A549 (cell line): ENCODE data around the gene KDM4E. TPM values are rescaled to one million over a fixed set of nuclear protein-coding genes. Genes with fewer than 3 reads are reported as not detected.

Experiments used
- ATAC-seq, 2 experiments: fragments of 200-7000 bp in 1 of 2; fragments of >200 bp in 1 of 2; cut with Nextera tagmentation in 1 of 2; cut with Tn5 transposase in 1 of 2; 3 replicates each; pipeline versions ENCODE4 v1.8.0 to v1.9.1; 2018 to 2020; ENCODE audit warnings: mild to moderate bottlenecking in 1 of 2, moderate library complexity in 1 of 2
- CTCF ChIA-PET: fragments of 300-600 bp; sonication (Branson Sonifier 250); formaldehyde crosslinking; extraction: SDS; loops from one replicate; lab custom pipeline; 2021; ENCODE audit warnings: antibody characterized with exemption, inconsistent platforms; lab: Yijun Ruan, JAX
- POLR2A ChIA-PET: fragments of 350-600 bp; formaldehyde crosslinking; extraction: SDS; loops from one replicate; lab custom pipeline; 2021; ENCODE audit warnings: antibody characterized with exemption, inconsistent platforms; lab: Yijun Ruan, JAX
- DNase-seq, 2 experiments: peaks; one replicate each; pipeline versions ENCODE4 v3.0.0 to v3.0.0-alpha.2; 2011 to 2016; ENCODE audit warnings: low read depth in 1 of 2, low spot score in 1 of 2
- FAIRE-seq: peaks from 2 replicates; lab custom pipeline; 2011; peaks lifted over from hg19 to GRCh38; lab: Jason Lieb, UNC
- H3K27ac ChIP-seq, 2 experiments: fragments of >200 bp; sonication (Bioruptor Twin); formaldehyde crosslinking; 3 replicates each; pipeline ENCODE4 v1.5.1; 2016 to 2017
- H3K4me1 ChIP-seq: fragments of >200 bp; sonication (Bioruptor Twin); formaldehyde crosslinking; 3 replicates; pipeline ENCODE4 v1.6.1; 2016
- H3K4me2 ChIP-seq: fragments of >200 bp; sonication (Bioruptor Twin); formaldehyde crosslinking; 3 replicates; pipeline ENCODE4 v1.6.1; 2016
- H3K4me3 ChIP-seq: fragments of >200 bp; sonication (Bioruptor Twin); formaldehyde crosslinking; 3 replicates; pipeline ENCODE4 v1.5.1; 2016
- H3K9me3 ChIP-seq: fragments of >200 bp; sonication (Bioruptor Twin); formaldehyde crosslinking; 3 replicates; pipeline ENCODE4 v1.6.1; 2016
- CBX8 ChIP-seq: fragments of 200-600 bp; sonication (generic); IDR thresholded peaks from 2 replicates; pipeline ENCODE4 v1.6.1; 2016
- EHF ChIP-seq: fragments of 250-450 bp; sonication (Bioruptor Pico); IDR thresholded peaks from 2 replicates; pipeline ENCODE4 v1.5.0; 2020; ENCODE audit warnings: mild to moderate bottlenecking
- FOSB ChIP-seq: fragments of 250-450 bp; sonication (Bioruptor Pico); IDR thresholded peaks from 2 replicates; pipeline ENCODE4 v1.5.0; 2020; ENCODE audit warnings: mild to moderate bottlenecking, moderate library complexity
- FOSL2 ChIP-seq, 2 experiments: fragments of 450-650 bp in 1 of 2; fragments of >200 bp in 1 of 2; sonication (Bioruptor Twin) in 1 of 2; formaldehyde crosslinking; IDR thresholded peaks; 2 replicates each; pipeline versions ENCODE4 v1.5.0 to v1.6.1; 2016 to 2020; ENCODE audit warnings: mild to moderate bottlenecking in 1 of 2, moderate library complexity in 1 of 2
- HOXA7 ChIP-seq: fragments of 250-450 bp; sonication (Bioruptor Pico); IDR thresholded peaks from 2 replicates; pipeline ENCODE4 v1.5.0; 2020; ENCODE audit warnings: mild to moderate bottlenecking, moderate library complexity
- HOXB13 ChIP-seq: fragments of 250-450 bp; sonication (Bioruptor Pico); IDR thresholded peaks from 2 replicates; pipeline ENCODE4 v1.5.0; 2020; ENCODE audit warnings: low read depth, mild to moderate bottlenecking, moderate library complexity
- KDM1A ChIP-seq: fragments of 200-600 bp; sonication (generic); IDR thresholded peaks from 2 replicates; pipeline ENCODE4 v1.6.1; 2016; ENCODE audit warnings: low read depth, mild to moderate bottlenecking
- MAFK ChIP-seq: fragments of 450-650 bp; IDR thresholded peaks from 2 replicates; pipeline ENCODE4 v1.6.1; 2014; ENCODE audit not compliant: partially characterized antibody
- MYC ChIP-seq: IDR thresholded peaks from 2 replicates; pipeline ENCODE4 v1.6.1; 2012; ENCODE audit warnings: mild to moderate bottlenecking, inconsistent platforms, low read length, improper control_type of control experiment, borderline replicate concordance
- NFE2L2 ChIP-seq: fragments of 150-350 bp; conservative IDR thresholded peaks from 2 replicates; pipeline ENCODE4 v1.6.1; 2014; ENCODE audit warnings: low read length
- NPAS2 ChIP-seq: fragments of 250-450 bp; sonication (Bioruptor Pico); IDR thresholded peaks from 2 replicates; pipeline ENCODE4 v1.8.0; 2022; ENCODE audit warnings: mild to moderate bottlenecking, moderate library complexity, borderline replicate concordance
- RFX5 ChIP-seq: fragments of 450-650 bp; IDR thresholded peaks from 2 replicates; pipeline ENCODE4 v1.7.1; 2014; ENCODE audit warnings: antibody characterized with exemption, mild to moderate bottlenecking, moderate library complexity
- RNF2 ChIP-seq: fragments of 200-600 bp; sonication (generic); IDR thresholded peaks from 2 replicates; pipeline ENCODE4 v1.6.1; 2016; ENCODE audit warnings: low read depth, mild to moderate bottlenecking, antibody characterized with exemption, moderate library complexity, borderline replicate concordance
- SREBF2 ChIP-seq: fragments of 450-650 bp; IDR thresholded peaks from 2 replicates; pipeline ENCODE4 v1.6.1; 2014; ENCODE audit warnings: mild to moderate bottlenecking, moderate library complexity
- TFCP2L1 ChIP-seq: fragments of 250-450 bp; sonication (Bioruptor Pico); IDR thresholded peaks from 2 replicates; pipeline ENCODE4 v1.5.0; 2021; ENCODE audit warnings: mild to moderate bottlenecking
- TP53 ChIP-seq: fragments of 250-450 bp; sonication (Bioruptor Pico); IDR thresholded peaks from 2 replicates; pipeline ENCODE4 v1.5.0; 2021; ENCODE audit warnings: mild to moderate bottlenecking, moderate library complexity
- ZNF302 ChIP-seq: fragments of 250-450 bp; sonication (Bioruptor Pico); IDR thresholded peaks from 2 replicates; pipeline ENCODE4 v1.9.0; 2021; ENCODE audit warnings: inconsistent platforms, mild to moderate bottlenecking, moderate library complexity
- WGBS: methylation state at CpG from one replicate; pipeline ENCODE4 v1.1.6; 2017; ENCODE audit errors: missing lambda C conversion rate; 5-methylcytosine and 5-hydroxymethylcytosine counted together
- polyA plus RNA-seq, 4 experiments: library from polyadenylated mRNA; depleted of rRNA in 3 of 4; stranded (reverse); fragments of >200 nt; fragmentation: RNase III in 1 of 4; extraction: RNeasy Plus Mini Kit Qiagen cat#74134 plus additional on column Dnase treatment in 1 of 4; gene quantifications; 2 replicates in 3 of 4; 3 replicates in 1 of 4; pipeline ENCODE4 v1.2.3, GENCODE V29; 2011 to 2017
- TF ChIP-seq, protein P1 (sequence below): IDR thresholded peaks from 2 replicates; pipeline ENCODE4 v1.6.1; 2012
- TF ChIP-seq, protein P2 (sequence below): fragments of 450-650 bp; IDR thresholded peaks from 2 replicates; pipeline ENCODE4 v1.6.1; 2014; ENCODE audit warnings: antibody characterized with exemption
- TF ChIP-seq, protein P3 (sequence below): fragments of 250-450 bp; sonication (Bioruptor Pico); IDR thresholded peaks from 2 replicates; pipeline ENCODE4 v1.5.0; 2021; ENCODE audit warnings: mild to moderate bottlenecking, moderate library complexity, borderline replicate concordance

KDM4E gene
- polyA plus RNA-seq, 2 of the 4 experiments (the other 2 are of a cell fraction) = not detected

DNA sequence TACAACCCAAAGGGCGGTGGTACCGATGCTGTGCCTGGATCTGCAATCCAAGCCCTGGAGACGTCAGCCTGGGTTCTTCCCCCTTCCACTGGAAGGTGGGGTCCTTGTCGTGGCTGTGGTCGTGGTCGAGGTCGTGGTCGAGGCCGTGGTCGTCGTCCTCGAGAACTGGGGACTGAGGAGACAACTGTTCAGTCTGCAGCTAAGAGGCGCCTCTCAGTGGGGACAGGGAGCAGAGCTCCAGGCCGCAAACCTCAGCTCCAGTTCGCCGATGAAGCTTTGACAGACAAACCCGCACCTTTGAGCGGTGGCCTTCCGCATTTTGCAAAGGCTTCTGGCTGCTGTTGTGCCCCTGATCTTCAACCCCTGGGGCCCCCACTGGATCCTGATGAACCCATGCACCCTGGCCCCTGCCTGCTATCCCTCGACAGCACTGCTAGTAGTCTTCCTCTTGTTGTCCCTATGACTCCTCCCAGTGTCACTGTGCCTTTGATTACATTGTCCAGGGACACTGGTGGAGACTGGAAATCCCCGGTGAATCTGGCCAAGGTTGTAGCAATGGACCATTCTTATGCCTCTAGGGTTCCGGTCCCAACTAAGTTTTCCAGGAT lies 25.6 kb downstream of the KDM4E start:
- POLR2A ChIA-PET = interaction anchor here (1.0 kb wide), 1 partner anchor 16 kb away, joined by 3 read pairs; the partner anchor contains the start of gene SRSF8
- TF ChIP-seq MAFK = no peak
- TF ChIP-seq RNF2 = no peak
- no peak for TF ChIP-seq FOSL2 (IDR thresholded peaks at IDR 0.05)
- no peak for TF ChIP-seq FOSL2 (CRISPR knock-in tag; IDR thresholded peaks at IDR 0.05)
- TF ChIP-seq TP53 (CRISPR knock-in tag) = no peak
- TF ChIP-seq FOSB (CRISPR knock-in tag) = no peak
- no peak for TF ChIP-seq EHF (CRISPR knock-in tag)
- no peak for TF ChIP-seq SREBF2
- no peak for TF ChIP-seq KDM1A
- no peak for TF ChIP-seq CBX8
- no peak for TF ChIP-seq RFX5
- TF ChIP-seq TFCP2L1 = no peak
- TF ChIP-seq MYC = no peak
- TF ChIP-seq, all 56 proteins: peak for 0
- H3K4me1 ChIP-seq = no peaks in the 10 kb centered on the region
- no peaks in the 10 kb centered on the region for H3K9me3 ChIP-seq
- ATAC-seq = no peak
- H3K4me3 ChIP-seq = no peak overlapping the region
- CTCF ChIA-PET = no interaction called here
- WGBS = 58% methylated on average over 16 of the region's 22 CpGs
- DNase-seq = no peak
- no peak overlapping the region for H3K4me2 ChIP-seq
- FAIRE-seq = no peak
- no peak overlapping the region for H3K27ac ChIP-seq

DNA sequence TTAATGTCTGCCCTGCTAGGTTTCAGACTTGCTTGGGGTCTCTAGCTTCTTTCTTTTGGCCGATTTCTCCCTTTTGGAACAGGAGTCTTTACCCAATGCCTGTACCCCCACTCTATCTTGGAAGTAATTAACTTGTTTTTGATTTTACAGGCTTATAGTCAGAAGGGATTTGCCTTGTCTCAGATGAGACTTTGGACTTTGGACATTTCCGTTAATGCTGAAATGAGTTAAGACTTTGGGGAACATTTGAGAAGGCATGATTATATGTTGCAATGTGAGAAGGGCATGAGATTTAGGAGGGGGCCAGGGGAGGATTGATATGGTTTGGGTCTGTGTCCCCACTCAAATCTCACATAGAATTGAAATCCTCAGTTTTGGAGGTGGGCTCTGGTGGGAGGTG lies 29.3 kb downstream of the KDM4E start:
- H3K4me1 ChIP-seq = no peaks in the 10 kb centered on the region
- H3K9me3 ChIP-seq = no peaks in the 10 kb centered on the region
- H3K4me3 ChIP-seq = no peak overlapping the region
- ATAC-seq (no peak), DNase-seq (no peak), FAIRE-seq (no peak)
- no peak for TF ChIP-seq HOXB13 (CRISPR knock-in tag)
- TF ChIP-seq, protein P1, sequence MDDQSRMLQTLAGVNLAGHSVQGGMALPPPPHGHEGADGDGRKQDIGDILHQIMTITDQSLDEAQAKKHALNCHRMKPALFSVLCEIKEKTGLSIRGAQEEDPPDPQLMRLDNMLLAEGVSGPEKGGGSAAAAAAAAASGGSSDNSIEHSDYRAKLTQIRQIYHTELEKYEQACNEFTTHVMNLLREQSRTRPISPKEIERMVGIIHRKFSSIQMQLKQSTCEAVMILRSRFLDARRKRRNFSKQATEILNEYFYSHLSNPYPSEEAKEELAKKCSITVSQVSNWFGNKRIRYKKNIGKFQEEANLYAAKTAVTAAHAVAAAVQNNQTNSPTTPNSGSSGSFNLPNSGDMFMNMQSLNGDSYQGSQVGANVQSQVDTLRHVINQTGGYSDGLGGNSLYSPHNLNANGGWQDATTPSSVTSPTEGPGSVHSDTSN = no peak
- TF ChIP-seq EHF (CRISPR knock-in tag) = no peak
- POLR2A ChIA-PET = no interaction called here
- no peak overlapping the region for H3K4me2 ChIP-seq
- no peak overlapping the region for H3K27ac ChIP-seq
- 31% methylated on average over 2 of the region's 2 CpGs for WGBS
- CTCF ChIA-PET = no interaction called here

DNA sequence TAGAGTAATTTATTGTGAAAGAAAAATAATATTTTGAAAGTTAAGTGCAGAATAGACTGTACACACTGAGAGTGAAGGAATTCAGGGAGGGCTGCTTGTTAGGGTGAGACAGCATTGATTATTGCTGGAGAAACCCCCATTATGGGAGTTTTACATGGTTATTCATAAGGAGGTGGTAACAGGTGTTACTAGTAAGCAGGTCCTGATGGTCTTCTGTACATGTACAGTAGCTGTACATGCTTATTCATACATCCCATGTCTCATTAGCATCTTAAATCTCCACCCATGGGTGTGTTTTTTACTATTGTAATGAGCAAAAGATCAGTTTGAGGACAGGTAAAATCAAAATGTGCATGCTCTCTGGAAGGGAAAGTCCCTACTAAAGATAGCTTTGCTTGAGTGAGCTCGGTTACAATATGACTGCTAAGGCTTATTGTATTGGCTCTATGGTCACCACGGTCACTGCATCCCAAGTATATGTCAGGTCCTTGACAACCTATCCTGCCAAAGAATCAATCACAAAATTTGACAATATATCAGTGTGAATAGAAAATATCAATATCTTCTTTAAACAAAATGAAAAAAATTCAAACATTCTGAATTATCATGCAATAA lies 30.3 kb downstream of the KDM4E start:
- Histone ChIP-seq H3K4me1 (no peaks in the 10 kb centered on the region), H3K27ac (no peak overlapping the region), H3K4me2 (no peak overlapping the region)
- TF ChIP-seq SREBF2 = no peak
- no peak for TF ChIP-seq KDM1A
- TF ChIP-seq, all 56 proteins: peak for 0
- H3K9me3 ChIP-seq = no peaks in the 10 kb centered on the region
- ChIA-PET POLR2A (no interaction called here), CTCF (interaction anchor here (1.2 kb wide), 1 partner anchor 8 kb away, joined by 3 read pairs; no protein-coding TSS in a partner anchor)
- WGBS = 0% methylated on average over 2 of the region's 2 CpGs
- H3K4me3 ChIP-seq = no peak overlapping the region
- DNase-seq (no peak), ATAC-seq (no peak), FAIRE-seq (no peak)

DNA sequence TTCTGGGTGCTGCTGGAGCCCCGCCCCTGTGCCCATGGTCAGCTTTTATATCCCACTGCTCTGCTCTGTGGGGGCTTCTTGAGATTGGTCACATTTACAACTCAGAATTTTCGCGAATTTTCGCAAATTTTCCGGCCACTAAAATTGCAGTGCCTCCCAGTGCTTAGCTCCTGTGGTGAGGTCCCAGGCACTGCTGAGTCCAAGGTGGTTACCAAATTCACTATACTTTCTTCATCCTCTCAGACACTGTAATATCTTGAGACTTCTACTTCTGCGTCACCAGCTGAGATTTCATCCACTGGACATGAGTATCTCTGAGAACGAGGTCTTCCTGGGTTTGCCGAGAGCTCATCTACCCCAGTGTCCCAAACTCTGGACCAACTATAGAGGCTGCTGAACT lies 32.9 kb downstream of the KDM4E start:
- TF ChIP-seq NFE2L2 = no peak
- no peak for TF ChIP-seq HOXA7 (CRISPR knock-in tag)
- no peak for TF ChIP-seq NPAS2
- TF ChIP-seq, protein P2, sequence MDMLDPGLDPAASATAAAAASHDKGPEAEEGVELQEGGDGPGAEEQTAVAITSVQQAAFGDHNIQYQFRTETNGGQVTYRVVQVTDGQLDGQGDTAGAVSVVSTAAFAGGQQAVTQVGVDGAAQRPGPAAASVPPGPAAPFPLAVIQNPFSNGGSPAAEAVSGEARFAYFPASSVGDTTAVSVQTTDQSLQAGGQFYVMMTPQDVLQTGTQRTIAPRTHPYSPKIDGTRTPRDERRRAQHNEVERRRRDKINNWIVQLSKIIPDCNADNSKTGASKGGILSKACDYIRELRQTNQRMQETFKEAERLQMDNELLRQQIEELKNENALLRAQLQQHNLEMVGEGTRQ = no peak
- TF ChIP-seq, protein P3, sequence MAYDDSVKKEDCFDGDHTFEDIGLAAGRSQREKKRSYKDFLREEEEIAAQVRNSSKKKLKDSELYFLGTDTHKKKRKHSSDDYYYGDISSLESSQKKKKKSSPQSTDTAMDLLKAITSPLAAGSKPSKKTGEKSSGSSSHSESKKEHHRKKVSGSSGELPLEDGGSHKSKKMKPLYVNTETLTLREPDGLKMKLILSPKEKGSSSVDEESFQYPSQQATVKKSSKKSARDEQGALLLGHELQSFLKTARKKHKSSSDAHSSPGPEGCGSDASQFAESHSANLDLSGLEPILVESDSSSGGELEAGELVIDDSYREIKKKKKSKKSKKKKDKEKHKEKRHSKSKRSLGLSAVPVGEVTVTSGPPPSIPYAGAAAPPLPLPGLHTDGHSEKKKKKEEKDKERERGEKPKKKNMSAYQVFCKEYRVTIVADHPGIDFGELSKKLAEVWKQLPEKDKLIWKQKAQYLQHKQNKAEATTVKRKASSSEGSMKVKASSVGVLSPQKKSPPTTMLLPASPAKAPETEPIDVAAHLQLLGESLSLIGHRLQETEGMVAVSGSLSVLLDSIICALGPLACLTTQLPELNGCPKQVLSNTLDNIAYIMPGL (CRISPR knock-in tag) = no peak
- no peak for TF ChIP-seq ZNF302 (CRISPR knock-in tag)
- ATAC-seq (no peak), FAIRE-seq (no peak), DNase-seq (no peak)
- 70% methylated on average over 8 of the region's 8 CpGs for WGBS
- Histone ChIP-seq H3K4me1 (no peaks in the 10 kb centered on the region), H3K4me2 (no peak overlapping the region), H3K27ac (no peak overlapping the region), H3K9me3 (no peaks in the 10 kb centered on the region), H3K4me3 (no peak overlapping the region)
- ChIA-PET POLR2A (no interaction called here), CTCF (interaction anchor here (0.7 to 0.8 kb wide), 2 partner anchors 10 to 97 kb away, joined by 3 read pairs; no protein-coding TSS in a partner anchor)
